ENCODE results near the gene GPR162.
A peak's percentile ranks its signal among the peaks of the same experiment; 100 is the strongest.
"Not testable (repeated sequence)": the region's sequence is repeated elsewhere in the genome, so short reads cannot be mapped to it uniquely, and the experiment has no call there.

The GPR162 gene

DNA sequence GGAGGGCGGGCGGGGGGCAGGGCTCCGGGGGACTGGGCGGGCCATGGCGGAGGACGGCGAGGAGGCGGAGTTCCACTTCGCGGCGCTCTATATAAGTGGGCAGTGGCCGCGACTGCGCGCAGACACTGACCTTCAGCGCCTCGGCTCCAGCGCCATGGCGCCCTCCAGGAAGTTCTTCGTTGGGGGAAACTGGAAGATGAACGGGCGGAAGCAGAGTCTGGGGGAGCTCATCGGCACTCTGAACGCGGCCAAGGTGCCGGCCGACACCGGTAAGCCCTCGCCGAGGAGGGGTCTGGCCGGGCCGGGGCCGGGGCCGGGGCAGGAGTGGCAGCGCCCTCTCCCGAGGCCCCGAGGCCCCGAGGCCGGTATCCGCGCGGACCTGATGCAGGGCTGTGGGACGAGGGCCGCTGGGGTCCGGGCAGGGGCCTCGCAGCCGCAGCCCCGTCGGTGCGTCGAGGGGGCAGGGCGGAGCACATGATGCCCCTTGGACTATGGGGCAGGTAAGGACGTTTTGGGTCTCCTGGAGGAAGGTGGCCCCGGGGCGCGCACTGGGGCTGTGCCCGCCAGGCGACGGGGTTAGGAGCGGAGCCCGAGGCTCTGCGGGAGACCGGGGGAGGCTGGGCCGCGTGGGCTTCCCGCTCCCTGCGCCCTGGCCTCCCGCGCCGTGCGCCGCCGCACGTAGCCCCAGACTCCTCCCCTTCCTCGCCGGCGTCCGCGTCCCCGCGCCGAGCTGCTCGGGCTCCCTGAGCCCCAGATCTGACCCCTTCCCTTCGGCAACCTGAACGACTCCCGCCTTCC is 46.0 kb downstream of the GPR162 start, which contains the start of gene TPI1:
TSS of gene TPI1 (plus strand) at position 119 of the 798 bp plus-strand sequence. CDS start at position 155, 36 bp downstream.
- no peak for TF ChIP-seq CTCF (IDR thresholded peaks at IDR 0.05; ENCODE audit: low read depth, low read length, missing control alignments)
- in situ Hi-C loops (cut with HindIII; ENCODE audit: low sequenced_read_pairs), result no loop called here
- DNase-seq (ENCODE audit: low read depth), result peak; percentile 33
- H3K4me3 ChIP-seq (ENCODE audit: low read depth, low read length), result peak within 1 kb of the TSS; percentile 90

- peak; percentile 42 for TF ChIP-seq CTCF (IDR thresholded peaks at IDR 0.05; ENCODE audit: low read depth, low read length, missing control alignments)
Measured at GRCh38 chr12:6868211-6869048, 46.8 kb downstream of the GPR162 start.

GRCh38 chr12:6869049-6870021 is 47.7 kb downstream of the GPR162 start:
- in situ Hi-C loops (cut with HindIII; ENCODE audit: low sequenced_read_pairs), result no loop called here
- TF ChIP-seq CTCF (IDR thresholded peaks at IDR 0.05; ENCODE audit: low read depth, low read length, missing control alignments), result peak; percentile 91
- peak; percentile 63 for DNase-seq (ENCODE audit: low read depth)
- peak overlapping the region; percentile 90 for H3K4me3 ChIP-seq (ENCODE audit: low read depth, low read length)

More at GRCh38 chr12:6868211-6869048, 46.8 kb downstream of the GPR162 start:
- no peak for DNase-seq (ENCODE audit: low read depth)
- in situ Hi-C loops (cut with HindIII; ENCODE audit: low sequenced_read_pairs), result no loop called here
- peak overlapping the region; percentile 90 for H3K4me3 ChIP-seq (ENCODE audit: low read depth, low read length)

GRCh38 chr12:6870304-6870703 is 48.7 kb downstream of the GPR162 start:
- in situ Hi-C loops (cut with HindIII; ENCODE audit: low sequenced_read_pairs); DNase-seq (ENCODE audit: low read depth); H3K4me3 ChIP-seq (ENCODE audit: low read depth, low read length): not testable (repeated sequence)

DNA sequence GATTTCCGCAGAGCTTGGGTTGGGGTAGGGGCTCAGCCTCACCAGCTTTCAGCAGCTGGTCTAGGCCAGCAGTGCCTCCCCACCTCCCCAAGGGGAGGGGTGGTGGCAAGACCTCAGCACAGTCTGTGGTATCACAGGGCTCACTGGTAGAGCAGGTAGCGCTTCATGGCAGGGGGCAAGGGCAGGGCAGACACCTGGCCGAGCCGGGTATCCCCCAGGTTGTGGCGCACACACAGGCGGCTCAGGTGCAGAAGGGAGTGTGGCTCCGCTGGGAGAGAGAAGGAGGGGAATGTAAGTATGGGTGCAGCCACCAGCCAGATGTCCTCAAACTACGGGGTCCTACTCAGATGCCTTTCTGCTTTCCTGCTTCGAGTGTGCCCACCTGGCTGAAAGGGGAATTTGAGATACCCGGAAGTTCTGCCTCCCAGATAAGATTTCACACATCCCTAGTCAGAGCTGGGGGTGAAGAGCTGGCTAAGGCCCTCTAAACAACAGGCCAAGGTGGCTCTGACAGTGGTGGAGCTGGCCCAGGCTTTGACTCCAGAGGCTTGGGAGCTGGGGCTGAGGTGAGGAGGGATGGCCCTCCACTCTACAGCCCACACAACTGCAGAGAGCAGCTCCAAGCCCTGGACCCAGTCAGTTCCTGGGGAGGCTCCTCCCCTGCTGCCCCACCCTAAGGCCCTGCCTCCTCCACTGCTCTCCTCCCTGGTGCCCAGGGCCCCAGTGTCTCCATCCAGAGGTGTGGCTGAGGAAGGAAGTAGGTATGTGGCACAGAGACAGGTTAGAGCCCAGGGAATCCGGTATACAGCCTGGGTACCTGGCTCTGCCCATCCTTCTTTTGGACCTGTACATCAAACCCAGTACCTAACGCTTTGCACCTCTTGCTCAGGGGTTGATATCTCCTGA is 49.7 kb downstream of the GPR162 start:
- H3K4me3 ChIP-seq (ENCODE audit: low read depth, low read length), result no peak overlapping the region
- no peak for TF ChIP-seq CTCF (IDR thresholded peaks at IDR 0.05; ENCODE audit: low read depth, low read length, missing control alignments)
- DNase-seq (ENCODE audit: low read depth), result no peak
- in situ Hi-C loops (cut with HindIII; ENCODE audit: low sequenced_read_pairs), result no loop called here
